Endothelial cell of umbilical vein (primary cell): ENCODE data around the gene C5orf47. TPM values are rescaled to one million over a fixed set of nuclear protein-coding genes. Genes with fewer than 3 reads are reported as not detected.

Experiments used
- BruUV-seq: library from RNA; stranded (reverse); fragments of 400-500 nt; replicated peaks from 2 replicates; lab custom pipeline; 2021; lab: Mats Ljungman, UMichigan
- CTCF ChIA-PET: fragments of 300-600, 350-600 bp; sonication (Branson Sonifier 250); formaldehyde crosslinking; loops from one replicate; lab custom pipeline; 2021; ENCODE audit warnings: antibody characterized with exemption, inconsistent platforms; lab: Charles Lee
- POLR2A ChIA-PET: fragments of 300-600, 350-600 bp; sonication (Branson Sonifier 250); formaldehyde crosslinking; loops from one replicate; lab custom pipeline; 2021; ENCODE audit warnings: antibody characterized with exemption, inconsistent platforms; lab: Charles Lee
- DNase-seq: peaks from one replicate; pipeline ENCODE4 v3.0.0-alpha.2; 2011; ENCODE audit warnings: low read depth, low spot score
- FAIRE-seq: peaks from 2 replicates; lab custom pipeline; 2011; peaks lifted over from hg19 to GRCh38; lab: Jason Lieb, UNC
- H2AFZ ChIP-seq: 2 replicates; pipeline ENCODE4 v1.6.0; 2012; ENCODE audit warnings: low read depth, low read length, control low read depth, inconsistent platforms
- H3K27ac ChIP-seq: 2 replicates; pipeline ENCODE4 v1.5.1; 2011; ENCODE audit warnings: low read depth, mild to moderate bottlenecking, control low read depth, low read length, moderate library complexity; ENCODE audit not compliant: insufficient read depth
- H3K27me3 ChIP-seq, 2 experiments: 2 replicates each; pipeline versions ENCODE4 v1.6.0 to v1.6.1; 2011; ENCODE audit warnings: low read length in 2 of 2, mixed read lengths in 1 of 2; ENCODE audit not compliant: control insufficient read depth in 2 of 2, insufficient read depth in 2 of 2
- H3K36me3 ChIP-seq, 2 experiments: 2 replicates in 1 of 2; 3 replicates in 1 of 2; pipeline ENCODE4 v1.5.1; 2011; ENCODE audit warnings: low read length in 2 of 2, mild to moderate bottlenecking in 1 of 2, moderate library complexity in 1 of 2; ENCODE audit not compliant: control insufficient read depth in 2 of 2, insufficient read depth in 2 of 2; ENCODE audit errors: extremely low read depth in 1 of 2
- H3K4me1 ChIP-seq: 3 replicates; pipeline ENCODE4 v1.5.1; 2011; ENCODE audit warnings: mild to moderate bottlenecking, low read length; ENCODE audit not compliant: control insufficient read depth, insufficient read depth; ENCODE audit errors: extremely low read depth
- H3K4me2 ChIP-seq: 2 replicates; pipeline ENCODE4 v1.6.1; 2011; ENCODE audit warnings: low read length, control low read depth, mixed read lengths; ENCODE audit not compliant: insufficient read depth
- H3K4me3 ChIP-seq, 3 experiments: fragments of 200-600 bp in 1 of 3; sonication (generic), shearing (Covaris generic) in 1 of 3; replicated peaks in 1 of 3; 2 replicates each; pipeline ENCODE4 v1.5.1; 2011 to 2016; ENCODE audit warnings: control low read depth in 3 of 3, low read length in 3 of 3, mild to moderate bottlenecking in 2 of 3, inconsistent platforms in 1 of 3, low read depth in 1 of 3, moderate library complexity in 1 of 3; ENCODE audit not compliant: insufficient read depth in 1 of 3
- H3K79me2 ChIP-seq: 2 replicates; pipeline ENCODE4 v1.6.0; 2012; ENCODE audit warnings: low read length, inconsistent platforms; ENCODE audit not compliant: control insufficient read depth, insufficient read depth
- H3K9ac ChIP-seq: replicated peaks from 2 replicates; pipeline ENCODE3; 2011; ENCODE audit warnings: low read length, control low read depth; ENCODE audit not compliant: insufficient read depth; ENCODE audit errors: extremely low read depth
- H3K9me1 ChIP-seq: replicated peaks from 3 replicates; pipeline ENCODE4 v1.6.0; 2011; ENCODE audit warnings: mild to moderate bottlenecking, low read length; ENCODE audit not compliant: control insufficient read depth, insufficient read depth; ENCODE audit errors: extremely low read depth
- H3K9me3 ChIP-seq: replicated peaks from 2 replicates; pipeline ENCODE4 v1.5.1; 2012; ENCODE audit warnings: low read length, inconsistent platforms; ENCODE audit not compliant: control insufficient read depth, insufficient read depth
- H4K20me1 ChIP-seq: replicated peaks from 2 replicates; pipeline ENCODE3; 2011; ENCODE audit warnings: mild to moderate bottlenecking, low read length; ENCODE audit not compliant: control insufficient read depth, insufficient read depth; ENCODE audit errors: extremely low read depth
- CTCF ChIP-seq, 2 donors: IDR thresholded peaks; 1 replicate in 1 of 2; 2 replicates in 1 of 2; pipeline ENCODE4 v1.5.1; 2011; ENCODE audit warnings: low read length in 2 of 2, mild to moderate bottlenecking in 2 of 2, moderate library complexity in 2 of 2, control low read depth in 1 of 2, inconsistent platforms in 1 of 2, low read depth in 1 of 2; ENCODE audit not compliant: insufficient read depth in 1 of 2; ENCODE audit errors: extremely low read depth in 1 of 2
- EZH2 ChIP-seq: IDR thresholded peaks from 2 replicates; pipeline ENCODE4 v1.6.1; 2012; ENCODE audit warnings: borderline replicate concordance, low read depth, mild to moderate bottlenecking, moderate library complexity, low read length, inconsistent platforms; ENCODE audit not compliant: severe bottlenecking
- FOS ChIP-seq: IDR thresholded peaks from 2 replicates; pipeline ENCODE4 v1.6.1; 2011; ENCODE audit warnings: mild to moderate bottlenecking, low read length, moderate library complexity, borderline replicate concordance; ENCODE audit not compliant: insufficient read depth
- GATA2 ChIP-seq: IDR thresholded peaks from 2 replicates; pipeline ENCODE4 v1.7.0; 2011; ENCODE audit warnings: low read depth, mild to moderate bottlenecking, moderate library complexity, mixed read lengths, low read length; ENCODE audit not compliant: insufficient read length, insufficient read depth
- JUN ChIP-seq: IDR thresholded peaks from 2 replicates; pipeline ENCODE4 v1.6.1; 2011; ENCODE audit warnings: borderline replicate concordance, low read depth; ENCODE audit not compliant: insufficient read length, insufficient read depth
- MAX ChIP-seq: IDR thresholded peaks from 2 replicates; pipeline ENCODE4 v1.6.1; 2011; ENCODE audit not compliant: insufficient read depth, insufficient read length
- MYC ChIP-seq: IDR thresholded peaks from one replicate; pipeline ENCODE4 v1.6.1; 2011; ENCODE audit warnings: mild to moderate bottlenecking, low read depth, low read length
- POLR2A ChIP-seq: IDR thresholded peaks from 2 replicates; pipeline ENCODE4 v1.6.1; 2012; ENCODE audit warnings: low read depth, mild to moderate bottlenecking, control low read depth, low read length
- POLR2AphosphoS5 ChIP-seq: IDR thresholded peaks from 2 replicates; pipeline ENCODE4 v1.6.1; 2012; ENCODE audit warnings: low read depth, mild to moderate bottlenecking, control low read depth, low read length, moderate library complexity; ENCODE audit not compliant: insufficient read depth
- dilution Hi-C: fragments of 300-500 bp; cut with MboI; formaldehyde crosslinking; loops from one replicate; pipeline ENCODE4 v1.15.0; 2019; ENCODE audit warnings: low sequenced_read_pairs; ENCODE audit not compliant: extremely low pct_ligation_motif_present
- intact Hi-C: fragments of 100-400 bp; cut with micrococcal nuclease; formaldehyde crosslinking; loops from one replicate; pipeline ENCODE4 v1.10.0; 2022
- polyA plus RNA-seq, 4 experiments: library from polyadenylated mRNA; depleted of rRNA in 3 of 4; stranded (reverse) in 3 of 4; unstranded in 1 of 4; fragments of >200 nt; gene quantifications; 2 replicates each; pipeline versions ENCODE4 v1.2.1 to v1.2.3, GENCODE V29; 2011 to 2012; ENCODE audit warnings: missing spikeins in 1 of 4
- total RNA-seq: library from RNA; stranded (reverse); gene quantifications from 2 replicates; pipeline ENCODE4 v1.2.3, GENCODE V29; 2021

Gene C5orf47
- total and polyA plus RNA-seq, 2 donors (not counting 3 experiments of a cell fraction or from before 2014, with no cell fraction given), result not detected

GRCh38 chr5:173962436-173962972 lies 26.5 kb upstream of the C5orf47 start:
- Histone ChIP-seq H2AFZ (no peak overlapping the region), H3K27ac (no peak overlapping the region), H3K4me2 (no peak overlapping the region), H3K27me3 (no peaks in the 10 kb centered on the region), H3K36me3 (peaks cover 0 to 5% of the 10 kb centered on the region in 2 experiments), H3K9ac (no peak overlapping the region), H4K20me1 (peaks cover 2% of the 10 kb centered on the region), H3K4me1 (no peaks in the 10 kb centered on the region), H3K9me3 (no peaks in the 10 kb centered on the region), H3K9me1 (no peaks in the 10 kb centered on the region), H3K79me2 (no peaks in the 10 kb centered on the region), H3K4me3 (no peak overlapping the region)
- no peak for FAIRE-seq
- TF ChIP-seq GATA2 (no peak), FOS (no peak), JUN (no peak), MAX (no peak), MYC (no peak)
- intact Hi-C loops, result no loop called here
- ChIA-PET CTCF (interaction anchor here (0.7 to 2.4 kb wide), 7 partner anchors 9 to 344 kb away, joined by 3 to 13 read pairs (median 5); no protein-coding TSS in a partner anchor), POLR2A (no interaction called here)
- DNase-seq, result no peak
- BruUV-seq, result no TSS peak
- dilution Hi-C loops, result no loop called here

- Histone ChIP-seq H2AFZ (no peak overlapping the region), H3K9me1 (no peaks in the 10 kb centered on the region), H3K36me3 (peaks cover 0 to 3% of the 10 kb centered on the region in 2 experiments), H3K9ac (no peak overlapping the region), H3K27me3 (no peaks in the 10 kb centered on the region), H3K9me3 (no peaks in the 10 kb centered on the region), H3K4me3 (no peak overlapping the region), H3K79me2 (no peaks in the 10 kb centered on the region), H4K20me1 (peaks cover 2% of the 10 kb centered on the region), H3K27ac (no peak overlapping the region), H3K4me2 (no peak overlapping the region), H3K4me1 (no peaks in the 10 kb centered on the region)
- CTCF ChIA-PET, result interaction anchor here (0.7 to 2.4 kb wide), 8 partner anchors 8 to 347 kb away, joined by 3 to 13 read pairs (median 6); partner anchors contain the start of gene BOD1
- no peak for FAIRE-seq
- no TSS peak for BruUV-seq
- POLR2A ChIA-PET, result no interaction called here
- intact Hi-C loops, result no loop called here
- TF ChIP-seq MYC (no peak), POLR2AphosphoS5 (no peak), MAX (no peak), GATA2 (no peak), FOS (no peak), POLR2A (no peak), CTCF (IDR thresholded peaks at IDR 0.05; ENCODE audit: extremely low read depth in 1 of 2, insufficient read depth in 1 of 2, low read depth in 1 of 2, low read length in 2 of 2) (no peak), EZH2 (no peak)
- DNase-seq, result no peak
- dilution Hi-C loops, result no loop called here
Measured at GRCh38 chr5:173963182-173963838, 25.7 kb upstream of the C5orf47 start.
